ENCODE results near the gene PNMA6E.
"Not testable (repeated sequence)": the region's sequence is repeated elsewhere in the genome, so short reads cannot be mapped to it uniquely, and the experiment has no call there.

The PNMA6E gene

GRCh38 chrX:153407736-153408135 is 6.6 kb upstream of the PNMA6E start:
- no peak for DNase-seq

- DNase-seq, result no peak
Observed at GRCh38 chrX:153406903-153407302, 5.8 kb upstream of the PNMA6E start.

GRCh38 chrX:153406011-153406410 is 4.9 kb upstream of the PNMA6E start:
- DNase-seq, result no peak

GRCh38 chrX:153405426-153405825 is 4.3 kb upstream of the PNMA6E start:
- no peak for DNase-seq

- DNase-seq, result not testable (repeated sequence)
Observed at GRCh38 chrX:153404333-153404732, 3.2 kb upstream of the PNMA6E start.

- DNase-seq, result peak; percentile 40
Observed at GRCh38 chrX:153400146-153401132, 711 bp downstream of the PNMA6E start.

- no peak for DNase-seq
Observed at GRCh38 chrX:153398275-153398960, 2.7 kb downstream of the PNMA6E start.

GRCh38 chrX:153397256-153397960 is 3.7 kb downstream of the PNMA6E start:
- no peak for DNase-seq

- DNase-seq, result no peak
Observed at GRCh38 chrX:153396320-153397195, 4.6 kb downstream of the PNMA6E start.

GRCh38 chrX:153395613-153396319 is 5.4 kb downstream of the PNMA6E start:
- DNase-seq, result no peak

GRCh38 chrX:153394612-153395011 is 6.5 kb downstream of the PNMA6E start:
- no peak for DNase-seq

GRCh38 chrX:153392642-153393321 is 8.4 kb downstream of the PNMA6E start:
- DNase-seq, result no peak

- not testable (repeated sequence) for DNase-seq
Observed at GRCh38 chrX:153389460-153389768, 11.7 kb downstream of the PNMA6E start.

GRCh38 chrX:153388722-153389459 is 12.3 kb downstream of the PNMA6E start:
- DNase-seq, result no peak

GRCh38 chrX:153387987-153388721 is 13.0 kb downstream of the PNMA6E start:
- no peak for DNase-seq

GRCh38 chrX:153387345-153387744 is 13.8 kb downstream of the PNMA6E start:
- DNase-seq, result no peak

GRCh38 chrX:153386097-153386496 is 15.1 kb downstream of the PNMA6E start:
- DNase-seq, result no peak

GRCh38 chrX:153384973-153385372 is 16.2 kb downstream of the PNMA6E start:
- not testable (repeated sequence) for DNase-seq

- no peak for DNase-seq
Observed at GRCh38 chrX:153384390-153384789, 16.8 kb downstream of the PNMA6E start.

Measured in CD4-positive, alpha-beta T cell treated with Interleukin-15 for 1 hour (primary cell).